GM18867 (cell line): ENCODE data around the gene VPS18.

ENCODE experiments used
- ATAC-seq: cut with Tn5 transposase; IDR thresholded peaks from one replicate; pipeline ENCODE4 v1.9.1; 2021; ENCODE audit warnings: mild to moderate bottlenecking, moderate library complexity; ENCODE audit not compliant: unreplicated experiment

The VPS18 gene

DNA sequence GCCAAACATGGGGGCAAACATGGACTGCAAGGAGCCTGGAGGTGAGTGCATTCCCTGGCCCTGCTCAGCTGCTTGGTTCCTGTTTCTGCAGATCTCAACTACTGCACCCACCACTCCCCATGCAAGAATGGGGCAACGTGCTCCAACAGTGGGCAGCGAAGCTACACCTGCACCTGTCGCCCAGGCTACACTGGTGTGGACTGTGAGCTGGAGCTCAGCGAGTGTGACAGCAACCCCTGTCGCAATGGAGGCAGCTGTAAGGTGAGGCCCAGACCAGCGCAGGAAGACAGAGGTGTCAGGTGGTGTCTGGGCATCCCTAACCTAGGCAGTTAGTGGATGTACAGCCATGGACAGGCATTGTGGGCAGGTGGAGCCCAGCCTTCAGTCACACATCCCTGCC is 40.2 kb downstream of the VPS18 start:
- no peak for ATAC-seq

DNA sequence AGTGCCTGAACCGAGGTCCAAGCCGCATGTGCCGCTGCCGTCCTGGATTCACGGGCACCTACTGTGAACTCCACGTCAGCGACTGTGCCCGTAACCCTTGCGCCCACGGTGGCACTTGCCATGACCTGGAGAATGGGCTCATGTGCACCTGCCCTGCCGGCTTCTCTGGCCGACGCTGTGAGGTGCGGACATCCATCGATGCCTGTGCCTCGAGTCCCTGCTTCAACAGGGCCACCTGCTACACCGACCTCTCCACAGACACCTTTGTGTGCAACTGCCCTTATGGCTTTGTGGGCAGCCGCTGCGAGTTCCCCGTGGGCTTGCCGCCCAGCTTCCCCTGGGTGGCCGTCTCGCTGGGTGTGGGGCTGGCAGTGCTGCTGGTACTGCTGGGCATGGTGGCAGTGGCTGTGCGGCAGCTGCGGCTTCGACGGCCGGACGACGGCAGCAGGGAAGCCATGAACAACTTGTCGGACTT is 42.0 kb downstream of the VPS18 start:
- no peak for ATAC-seq

DNA sequence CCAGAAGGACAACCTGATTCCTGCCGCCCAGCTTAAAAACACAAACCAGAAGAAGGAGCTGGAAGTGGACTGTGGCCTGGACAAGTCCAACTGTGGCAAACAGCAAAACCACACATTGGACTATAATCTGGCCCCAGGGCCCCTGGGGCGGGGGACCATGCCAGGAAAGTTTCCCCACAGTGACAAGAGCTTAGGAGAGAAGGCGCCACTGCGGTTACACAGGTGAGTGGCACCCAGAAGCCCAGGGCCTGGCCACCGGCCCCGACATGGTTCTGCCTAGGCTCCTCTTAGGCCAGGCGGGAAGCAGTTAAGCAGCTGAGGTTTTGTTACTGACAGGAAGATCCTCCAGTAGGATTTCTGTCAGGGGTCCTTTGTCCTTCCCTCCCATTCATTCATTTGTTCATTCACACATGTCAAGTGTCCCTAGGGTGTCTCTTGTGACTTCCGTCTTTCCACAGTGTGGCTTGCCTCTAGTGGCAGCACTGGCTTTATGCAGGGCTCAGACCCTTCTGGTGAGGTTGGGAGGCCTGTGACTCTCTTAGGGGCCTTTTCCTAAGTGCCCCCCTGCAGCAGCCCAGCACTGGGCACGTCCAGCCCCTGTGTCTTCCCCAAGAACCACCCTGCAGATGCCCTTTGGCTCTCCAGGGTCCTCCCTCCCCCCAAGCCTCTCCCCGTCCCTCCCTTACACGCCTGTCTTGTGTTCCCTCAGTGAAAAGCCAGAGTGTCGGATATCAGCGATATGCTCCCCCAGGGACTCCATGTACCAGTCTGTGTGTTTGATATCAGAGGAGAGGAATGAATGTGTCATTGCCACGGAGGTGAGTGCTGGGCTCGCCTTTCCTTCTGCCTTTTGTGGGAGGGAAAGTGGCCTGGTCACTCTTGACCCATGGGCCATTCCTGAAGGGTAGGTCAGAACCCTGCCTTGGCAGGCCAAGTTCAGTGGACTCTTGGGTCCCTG is 42.7 kb downstream of the VPS18 start:
- ATAC-seq: no peak

DNA sequence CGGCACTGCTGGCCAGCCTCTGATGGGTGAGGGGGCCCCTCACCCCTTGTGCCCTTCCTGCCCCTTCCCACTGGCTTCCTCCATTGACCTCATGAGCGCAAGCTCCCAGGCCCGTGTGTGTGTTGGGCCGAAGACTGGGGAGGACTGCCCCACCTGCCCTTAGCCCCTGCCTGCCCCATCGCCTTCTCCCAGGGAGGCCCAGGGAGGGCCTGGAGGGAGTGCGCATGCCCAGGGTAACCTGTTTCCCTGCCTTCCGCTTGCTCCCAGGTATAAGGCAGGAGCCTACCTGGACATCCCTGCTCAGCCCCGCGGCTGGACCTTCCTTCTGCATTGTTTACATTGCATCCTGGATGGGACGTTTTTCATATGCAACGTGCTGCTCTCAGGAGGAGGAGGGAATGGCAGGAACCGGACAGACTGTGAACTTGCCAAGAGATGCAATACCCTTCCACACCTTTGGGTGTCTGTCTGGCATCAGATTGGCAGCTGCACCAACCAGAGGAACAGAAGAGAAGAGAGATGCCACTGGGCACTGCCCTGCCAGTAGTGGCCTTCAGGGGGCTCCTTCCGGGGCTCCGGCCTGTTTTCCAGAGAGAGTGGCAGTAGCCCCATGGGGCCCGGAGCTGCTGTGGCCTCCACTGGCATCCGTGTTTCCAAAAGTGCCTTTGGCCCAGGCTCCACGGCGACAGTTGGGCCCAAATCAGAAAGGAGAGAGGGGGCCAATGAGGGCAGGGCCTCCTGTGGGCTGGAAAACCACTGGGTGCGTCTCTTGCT is 43.7 kb downstream of the VPS18 start:
- ATAC-seq: no peak

DNA sequence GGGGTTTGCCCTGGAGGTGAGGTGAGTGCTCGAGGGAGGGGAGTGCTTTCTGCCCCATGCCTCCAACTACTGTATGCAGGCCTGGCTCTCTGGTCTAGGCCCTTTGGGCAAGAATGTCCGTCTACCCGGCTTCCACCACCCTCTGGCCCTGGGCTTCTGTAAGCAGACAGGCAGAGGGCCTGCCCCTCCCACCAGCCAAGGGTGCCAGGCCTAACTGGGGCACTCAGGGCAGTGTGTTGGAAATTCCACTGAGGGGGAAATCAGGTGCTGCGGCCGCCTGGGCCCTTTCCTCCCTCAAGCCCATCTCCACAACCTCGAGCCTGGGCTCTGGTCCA is 44.3 kb downstream of the VPS18 start:
- no peak for ATAC-seq

DNA sequence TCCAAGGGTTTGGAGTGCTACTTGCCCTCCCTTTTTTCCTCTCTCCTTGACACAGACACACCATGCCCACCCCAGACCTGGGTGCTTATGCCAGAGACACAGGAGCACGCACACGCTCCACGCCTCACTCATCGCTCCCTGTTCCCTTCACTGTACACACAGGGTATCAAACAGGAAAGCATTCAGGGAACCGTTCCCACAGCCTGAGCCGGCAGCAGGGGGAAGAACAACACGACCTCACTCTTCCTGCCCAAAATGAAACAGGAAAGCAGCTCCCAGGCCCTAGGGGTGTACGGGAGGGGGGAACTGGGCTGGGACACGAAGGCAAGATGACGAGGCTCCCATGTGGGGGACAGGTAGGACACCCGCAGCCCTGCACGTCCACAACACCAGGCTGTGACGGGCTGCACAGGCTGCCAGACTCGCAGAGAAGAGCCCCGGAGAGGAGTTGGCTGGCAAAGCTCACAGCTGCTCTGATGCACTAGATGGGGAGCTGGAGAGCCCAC is 46.1 kb downstream of the VPS18 start:
- ATAC-seq: no peak

DNA sequence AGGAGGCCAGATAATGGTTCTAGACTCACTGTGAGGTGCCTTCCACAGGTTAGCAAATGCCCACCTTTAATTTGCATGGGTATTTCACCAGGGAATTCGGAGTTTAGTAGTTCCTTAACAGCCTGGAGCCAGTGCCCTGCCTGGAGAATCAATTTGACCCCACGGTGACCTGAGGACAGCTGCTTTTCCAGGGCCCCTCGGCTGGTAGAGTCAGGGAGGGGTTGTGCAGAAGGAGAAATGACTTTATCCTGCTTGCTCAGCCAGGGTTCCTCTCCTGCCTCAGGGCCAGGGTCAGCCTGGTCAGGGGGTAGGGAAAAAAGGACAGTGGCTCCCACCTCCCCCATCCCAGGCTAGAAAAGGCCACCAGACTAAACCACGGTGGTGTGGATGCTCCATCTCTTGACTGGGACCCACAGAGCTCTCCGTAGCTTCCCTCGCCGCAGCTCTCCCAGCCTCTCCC is 46.8 kb downstream of the VPS18 start:
- no peak for ATAC-seq

DNA sequence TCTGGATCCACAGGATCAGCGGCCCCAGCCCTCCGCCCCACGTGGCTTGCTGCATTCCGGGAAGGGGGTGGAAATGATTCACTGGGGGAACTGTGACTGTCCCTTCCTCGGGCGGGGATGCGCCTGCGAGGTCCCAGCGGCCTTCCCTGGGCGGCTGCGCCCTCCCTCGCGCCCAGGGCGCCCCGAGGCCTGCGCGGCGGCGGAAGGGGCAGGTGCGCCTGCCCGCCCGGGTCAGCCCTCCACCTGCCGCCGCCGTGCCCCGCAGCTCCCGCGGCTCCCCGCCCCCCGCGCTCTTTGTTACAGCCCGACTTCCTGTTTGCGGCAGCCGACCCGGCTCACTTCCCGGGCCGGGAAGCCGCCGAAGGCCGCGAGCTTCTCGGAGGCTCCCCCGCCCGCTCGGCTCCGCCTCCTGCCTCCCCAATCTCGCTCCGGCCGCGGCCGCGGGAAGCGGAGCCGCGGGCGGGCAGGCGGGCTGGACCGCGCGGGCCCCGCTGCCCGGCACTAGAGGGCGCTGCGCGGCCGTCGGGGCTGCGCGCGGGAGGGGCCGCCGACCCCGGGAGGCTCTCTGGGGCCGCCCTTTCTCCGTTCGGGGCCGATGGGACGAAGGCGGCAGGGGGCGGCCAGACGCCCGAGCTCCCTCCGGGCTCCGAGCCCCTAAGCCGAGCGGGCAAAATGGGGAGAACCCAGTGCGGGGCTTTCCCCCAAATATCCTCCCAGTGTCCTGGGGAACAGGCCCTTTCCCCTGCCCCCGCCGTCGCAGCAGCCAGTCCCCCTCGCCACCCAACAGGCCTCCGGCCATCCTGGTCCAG is 47.5 kb downstream of the VPS18 start:
- ATAC-seq: peak; percentile 77

DNA sequence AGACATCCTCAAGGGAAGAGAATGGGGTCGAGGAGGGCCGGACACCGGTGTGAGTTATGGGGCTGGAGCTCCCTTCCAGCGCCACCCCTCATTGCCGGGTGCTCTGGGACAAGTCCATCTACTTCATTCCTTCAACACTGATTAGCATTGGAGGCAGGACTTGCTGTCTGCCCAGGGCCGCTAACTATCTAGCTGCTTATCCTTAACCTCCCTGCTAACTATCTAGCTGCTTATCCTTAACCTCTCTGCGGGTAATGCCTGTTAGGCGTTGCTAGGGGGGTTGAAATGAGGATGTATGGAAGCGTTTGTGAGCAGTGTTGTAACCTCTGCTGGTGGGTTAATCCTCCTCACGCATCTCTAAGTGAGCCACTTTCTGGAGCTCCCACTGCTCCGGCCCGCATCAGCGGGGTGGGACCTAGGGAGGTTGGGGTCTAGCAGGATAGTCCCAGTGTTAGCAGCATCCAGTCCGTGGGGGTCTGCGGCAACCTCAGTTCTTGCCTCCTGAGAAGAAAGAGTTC is 48.1 kb downstream of the VPS18 start:
- ATAC-seq: no peak

DNA sequence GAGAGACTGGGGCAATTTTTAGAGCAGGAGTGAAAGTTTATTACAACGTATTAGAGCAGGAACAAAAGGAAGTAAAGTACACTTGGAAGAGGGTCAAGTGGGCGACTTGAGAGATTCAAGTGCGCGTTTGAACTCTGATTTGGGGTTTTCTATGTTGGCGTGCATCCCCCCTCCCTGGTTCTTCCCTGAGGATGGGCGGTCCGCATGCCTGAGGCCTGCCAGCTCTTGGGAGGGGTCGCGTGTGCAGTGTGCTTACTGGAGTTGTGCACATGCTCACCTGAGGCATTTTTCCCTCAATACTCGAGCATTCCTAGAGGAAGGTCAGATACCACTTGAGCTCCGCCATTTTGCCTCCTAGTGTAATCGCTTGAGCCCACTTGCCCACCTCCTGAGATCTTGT is 48.6 kb downstream of the VPS18 start:
- ATAC-seq: no peak

DNA sequence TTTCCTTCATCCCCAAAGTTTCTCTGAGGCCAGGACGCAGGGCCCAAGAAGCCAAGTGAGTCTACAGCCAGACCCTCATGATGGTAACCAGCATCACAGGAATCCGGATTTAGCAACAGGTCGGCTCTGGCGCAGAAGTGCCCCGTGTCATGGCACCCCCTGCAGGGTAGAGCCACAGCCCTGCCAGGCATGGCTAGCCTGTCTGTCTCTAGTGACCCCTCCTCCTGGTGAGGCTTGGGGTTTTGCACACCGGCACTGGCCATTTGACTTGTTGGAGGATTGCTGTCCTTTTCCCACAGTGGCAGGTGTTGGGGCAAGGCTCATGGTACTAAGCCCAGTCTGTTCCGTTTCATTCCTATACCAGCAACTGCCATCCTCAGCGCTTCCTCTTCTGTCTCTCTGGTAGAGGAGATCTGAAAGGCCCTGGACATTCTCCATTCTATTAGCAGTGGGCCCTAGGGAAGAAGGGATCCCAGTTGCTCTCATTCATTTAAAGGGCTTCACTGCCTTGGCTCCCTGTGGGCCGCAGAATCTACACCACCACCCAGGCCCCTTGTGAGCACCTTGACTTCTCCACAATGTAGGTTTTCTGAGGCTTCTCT is 49.6 kb downstream of the VPS18 start:
- no peak for ATAC-seq

DNA sequence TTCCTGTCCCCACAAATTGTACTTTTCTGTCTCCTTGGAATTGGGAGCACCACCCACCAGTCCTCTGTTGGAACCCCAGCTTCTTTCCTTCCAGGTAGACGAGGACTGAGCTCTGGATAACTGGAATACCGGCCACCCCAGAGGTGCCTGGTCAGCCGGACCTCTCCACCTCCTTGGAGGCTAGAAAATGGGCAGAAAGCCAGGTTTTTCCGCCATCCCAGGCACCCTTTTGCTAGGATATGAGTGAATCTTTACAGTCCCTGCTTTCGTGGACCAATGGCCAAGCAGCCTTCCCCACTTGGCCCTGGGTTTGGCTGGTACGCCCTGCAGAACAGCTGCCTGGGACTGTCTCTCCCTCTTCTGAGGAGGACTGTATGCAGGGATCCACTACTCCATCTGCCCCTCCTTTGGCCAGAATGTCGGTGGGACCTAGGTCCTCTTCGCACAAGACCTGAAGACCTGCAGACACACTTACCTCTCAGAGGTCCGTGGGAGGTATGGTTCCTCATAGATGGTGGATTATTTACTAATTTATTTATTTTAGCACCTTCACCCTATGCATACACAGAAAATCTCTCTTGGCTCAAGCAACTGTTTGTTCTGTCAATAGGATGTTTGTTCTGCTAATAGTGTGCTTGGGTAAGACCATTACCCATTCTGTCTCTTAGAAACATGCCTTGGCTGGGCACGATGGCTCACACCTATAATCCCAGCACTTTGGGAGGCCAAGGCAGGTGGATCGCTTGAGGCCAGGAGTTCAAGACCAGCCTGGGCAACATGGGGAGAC is 50.5 kb downstream of the VPS18 start:
- no peak for ATAC-seq

DNA sequence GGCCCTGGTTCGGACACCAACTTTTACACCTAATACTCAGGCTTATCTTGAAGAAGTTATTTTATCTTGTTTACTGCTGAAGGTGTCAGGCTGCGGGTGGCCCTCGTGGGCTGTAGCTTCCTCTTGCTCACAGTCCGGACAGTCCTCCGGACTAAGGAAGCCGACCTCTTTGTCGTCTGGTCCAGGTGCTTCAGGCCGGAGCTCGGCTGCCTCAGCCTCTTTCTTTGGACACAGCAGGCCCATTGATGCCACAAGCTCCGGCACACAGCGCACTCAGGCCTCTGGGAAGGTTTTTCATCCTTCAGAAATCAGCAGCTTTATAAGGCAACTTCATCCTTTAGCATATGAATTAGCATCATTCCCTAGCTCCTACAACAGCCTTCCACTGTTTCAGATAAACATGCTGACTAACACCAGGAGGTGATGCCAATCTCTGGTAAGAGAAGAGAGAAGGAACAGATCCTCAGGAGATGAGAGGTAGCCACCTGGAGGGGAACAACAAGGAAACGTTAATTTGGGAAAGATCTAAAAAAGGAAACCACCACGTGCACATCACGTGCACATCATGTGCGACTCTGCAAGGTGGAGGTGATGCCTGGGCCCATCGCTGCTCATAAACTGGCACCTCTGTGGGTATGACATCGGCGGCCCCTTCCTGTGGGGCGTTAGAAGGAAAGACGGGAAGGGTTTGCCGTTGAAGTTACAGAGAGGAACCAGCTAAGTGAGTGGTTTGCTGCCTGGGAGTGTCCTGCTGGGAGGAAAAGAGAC is 54.6 kb downstream of the VPS18 start:
- no peak for ATAC-seq

DNA sequence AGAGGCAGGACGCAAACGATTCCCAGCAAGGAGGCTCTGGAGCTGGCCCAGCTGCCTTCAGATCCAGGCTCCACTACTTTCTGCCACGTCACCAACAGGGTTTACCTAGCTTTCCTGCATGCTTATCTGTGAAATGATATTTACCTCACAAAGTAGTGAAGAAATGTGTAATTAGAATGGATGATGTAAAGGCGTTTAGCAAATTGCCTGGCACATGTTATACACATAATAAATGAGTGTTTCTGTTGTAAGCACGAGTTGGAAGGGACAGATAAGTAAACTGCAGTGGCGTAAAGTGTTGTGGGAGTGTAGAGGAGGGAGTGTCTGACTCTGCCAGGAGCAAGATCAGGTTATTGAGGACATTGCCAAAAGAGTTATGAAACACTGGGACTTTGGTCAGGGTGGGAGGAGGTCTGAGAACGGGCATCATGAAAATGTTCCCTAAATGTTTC is 55.5 kb downstream of the VPS18 start:
- ATAC-seq: no peak

DNA sequence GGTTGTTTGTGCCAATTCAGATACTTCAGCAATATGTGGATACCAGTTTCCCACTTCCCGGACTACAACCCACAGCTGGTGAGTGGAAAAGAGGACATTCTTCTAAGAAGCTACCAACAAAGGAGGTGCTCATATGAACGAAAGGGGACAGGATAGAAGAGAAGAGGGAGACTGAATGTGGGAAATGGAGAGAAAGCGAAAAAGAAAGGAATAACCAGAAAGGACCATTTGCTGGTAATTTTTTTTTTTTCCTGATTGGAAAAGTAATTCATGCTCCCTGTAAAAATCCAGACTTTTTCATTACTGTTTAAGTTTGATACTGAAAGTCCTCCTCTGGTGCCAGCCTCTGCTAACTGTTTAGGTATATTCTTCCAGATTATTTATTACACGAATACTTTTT is 57.5 kb downstream of the VPS18 start:
- ATAC-seq: no peak

DNA sequence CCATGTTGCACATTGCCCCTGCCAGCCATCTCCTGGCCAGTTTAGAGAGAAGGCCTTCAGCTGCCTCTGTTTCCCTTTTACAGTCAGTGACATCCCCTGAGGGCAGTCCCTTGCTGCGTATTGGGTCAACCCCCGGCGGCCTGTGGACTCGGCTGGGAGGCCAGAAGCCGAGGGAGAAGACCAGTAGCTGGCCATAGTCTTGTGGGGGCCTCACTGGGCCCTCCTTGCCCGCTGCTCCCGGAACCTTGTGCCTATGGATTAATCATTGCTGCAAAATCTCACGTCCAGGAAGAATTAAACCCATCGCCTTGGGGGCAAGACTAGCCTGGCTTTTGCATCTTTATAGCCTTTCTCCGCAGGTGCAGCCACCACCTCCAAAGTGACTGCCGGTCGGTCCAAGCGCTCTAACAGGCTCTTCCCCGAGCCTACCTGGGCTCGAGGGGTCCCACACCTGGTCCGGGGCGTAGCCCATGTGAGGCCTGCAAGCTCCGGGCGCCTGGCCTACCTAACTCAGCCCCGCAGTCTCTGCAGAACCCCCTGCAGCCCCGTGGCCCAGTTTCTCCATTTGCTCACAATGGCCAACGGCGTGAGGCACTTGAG is 58.2 kb downstream of the VPS18 start:
- peak; percentile 3 for ATAC-seq

DNA sequence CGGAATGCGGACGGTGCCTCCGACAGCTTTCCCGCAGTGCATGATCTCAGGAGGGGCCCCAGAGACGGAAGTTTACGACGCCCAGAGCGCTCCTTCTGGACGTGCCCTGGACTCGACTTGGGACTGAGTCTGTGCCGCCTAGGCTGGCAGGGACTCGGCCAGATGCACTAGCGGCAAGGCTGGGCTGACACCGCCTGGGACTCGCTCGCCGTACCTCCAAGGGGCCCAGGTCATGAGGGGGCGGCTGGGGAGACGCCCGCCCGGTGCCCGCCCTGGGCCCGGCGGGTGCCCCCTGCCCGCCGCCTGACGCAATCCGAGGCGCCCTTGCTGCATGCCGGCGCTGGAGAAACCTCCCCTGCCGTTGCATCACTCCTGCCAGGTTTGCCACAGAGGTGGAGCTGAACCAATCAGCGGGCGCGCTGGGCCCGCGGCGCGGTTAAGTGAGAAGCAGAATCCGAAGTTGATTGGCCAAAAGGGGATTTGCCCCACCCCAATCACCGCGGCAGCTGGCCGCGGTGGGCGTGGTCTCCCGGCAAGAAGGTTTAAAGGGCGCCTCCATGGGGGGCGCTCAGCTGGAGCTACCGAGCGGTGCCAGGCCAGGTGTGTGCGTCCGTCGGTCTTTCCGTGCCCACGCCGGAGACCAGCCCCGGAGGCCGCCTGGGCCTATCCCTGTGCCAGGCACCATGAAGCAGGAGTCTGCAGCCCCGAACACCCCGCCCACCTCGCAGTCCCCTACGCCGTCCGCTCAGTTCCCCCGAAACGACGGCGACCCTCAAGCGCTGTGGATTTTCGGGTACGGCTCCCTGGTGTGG is 58.9 kb downstream of the VPS18 start, which contains the start of gene CHAC1:
Gene CHAC1, plus strand, starts transcription at position 571 of the 812 bp plus-strand sequence. Its CDS starts 113 bp downstream, at position 684.
- ATAC-seq: peak; percentile 94
